Activated naive CD4-positive, alpha-beta T cell treated with anti-CD3 and anti-CD28 coated beads for 36 hours (primary cell): ENCODE data around the gene MPC1L. TPM values are rescaled to one million over a fixed set of nuclear protein-coding genes. Genes with fewer than 3 reads are reported as not detected.
A peak's percentile ranks its signal among the peaks of the same experiment; 100 is the strongest.
"Not testable (repeated sequence)": the region's sequence is repeated elsewhere in the genome, so short reads cannot be mapped to it uniquely, and the experiment has no call there.

Experiments
- CTCF ChIA-PET: fragments of 350-600 bp; sonication (Branson Sonifier 250); formaldehyde crosslinking; loops from one replicate; lab custom pipeline; 2021; ENCODE audit warnings: antibody characterized with exemption; lab: Charles Lee
- DNase-seq: peaks from one replicate; pipeline ENCODE4 v3.0.0-alpha.2; 2020
- H3K27ac Mint-ChIP-seq: one replicate; pipeline ENCODE4 v1.8.0; 2021; ENCODE audit warnings: mild to moderate bottlenecking, mixed read lengths
- H3K27me3 Mint-ChIP-seq: one replicate; pipeline ENCODE4 v1.8.0; 2021; ENCODE audit warnings: low read depth, mixed read lengths
- H3K36me3 Mint-ChIP-seq: one replicate; pipeline ENCODE4 v1.8.0; 2021; ENCODE audit warnings: low read depth, mixed read lengths
- H3K4me1 Mint-ChIP-seq: one replicate; pipeline ENCODE4 v1.8.0; 2021; ENCODE audit warnings: low read depth, mixed read lengths
- H3K4me3 Mint-ChIP-seq: one replicate; pipeline ENCODE4 v1.8.0; 2021; ENCODE audit warnings: mild to moderate bottlenecking, moderate library complexity, mixed read lengths
- H3K9me3 Mint-ChIP-seq: one replicate; pipeline ENCODE4 v1.8.0; 2021; ENCODE audit warnings: mixed read lengths
- intact Hi-C: fragments of 100-400 bp; cut with micrococcal nuclease; formaldehyde crosslinking; loops from one replicate; pipeline ENCODE4 v1.15.1; 2023
- total RNA-seq, 2 experiments: library from RNA; stranded (reverse); gene quantifications; one replicate each; pipeline ENCODE4 v1.2.3, GENCODE V29; 2021

Gene MPC1L
- total RNA-seq, 2 experiments from 2014 or later: not detected

GRCh38 chrX:40587623-40588022, 35.6 kb upstream of the MPC1L start:
- H3K4me1 Mint-ChIP-seq: peaks cover 50% of the 10 kb centered on the region
- CTCF ChIA-PET: interaction anchor here (0.7 to 1.1 kb wide), 2 partner anchors 14 to 207 kb away, joined by 3 read pairs; no protein-coding TSS in a partner anchor
- DNase-seq, H3K36me3 Mint-ChIP-seq, H3K9me3 Mint-ChIP-seq, H3K27ac Mint-ChIP-seq, H3K27me3 Mint-ChIP-seq, H3K4me3 Mint-ChIP-seq: not testable (repeated sequence)
- intact Hi-C loops: loop anchor here (10.0 kb wide), 2 partner anchors 287 to 527 kb away; no protein-coding TSS in a partner anchor

- H3K4me1 Mint-ChIP-seq: peaks cover 45% of the 10 kb centered on the region
- CTCF ChIA-PET: interaction anchor here (0.6 to 0.8 kb wide), 2 partner anchors 20 to 50 kb away, joined by 3 to 4 read pairs; no protein-coding TSS in a partner anchor
- not testable (repeated sequence) for H3K27me3 Mint-ChIP-seq, H3K4me3 Mint-ChIP-seq, H3K9me3 Mint-ChIP-seq
- H3K36me3 Mint-ChIP-seq: peaks cover 11% of the 10 kb centered on the region
- peak; percentile 41 for DNase-seq
- peak overlapping the region; percentile 61 for H3K27ac Mint-ChIP-seq
- intact Hi-C loops: loop anchor here (1.0 to 10.0 kb wide), 4 partner anchors 9 to 525 kb away; partner anchors contain the start of gene ATP6AP2
Observed at GRCh38 chrX:40589616-40590321, 33.5 kb upstream of the MPC1L start.

- peaks cover 11% of the 10 kb centered on the region for H3K36me3 Mint-ChIP-seq
- H3K27me3 Mint-ChIP-seq: no peaks in the 10 kb centered on the region
- intact Hi-C loops: no loop called here
- CTCF ChIA-PET: interaction anchor here (0.5 kb wide), 1 partner anchor 190 kb away, joined by 3 read pairs; no protein-coding TSS in a partner anchor
- H3K27ac Mint-ChIP-seq: peak overlapping the region; percentile 61
- DNase-seq: no peak
- no peaks in the 10 kb centered on the region for H3K9me3 Mint-ChIP-seq
- H3K4me1 Mint-ChIP-seq: no peaks in the 10 kb centered on the region
- no peak overlapping the region for H3K4me3 Mint-ChIP-seq
Observed at GRCh38 chrX:40603446-40603845, 19.8 kb upstream of the MPC1L start.

- no peaks in the 10 kb centered on the region for H3K4me1 Mint-ChIP-seq
- H3K27ac Mint-ChIP-seq: no peak overlapping the region
- intact Hi-C loops: no loop called here
- no peak for DNase-seq
- H3K4me3 Mint-ChIP-seq: no peak overlapping the region
- H3K27me3 Mint-ChIP-seq: no peaks in the 10 kb centered on the region
- H3K9me3 Mint-ChIP-seq: no peaks in the 10 kb centered on the region
- CTCF ChIA-PET: no interaction called here
- H3K36me3 Mint-ChIP-seq: peaks cover 2% of the 10 kb centered on the region
Observed at GRCh38 chrX:40607381-40607780, 15.8 kb upstream of the MPC1L start.

- no peak for DNase-seq
- CTCF ChIA-PET: interaction anchor here (0.6 kb wide), 1 partner anchor 225 kb away, joined by 3 read pairs; no protein-coding TSS in a partner anchor
- Mint-ChIP-seq H3K4me3 (no peak overlapping the region), H3K36me3 (no peaks in the 10 kb centered on the region), H3K9me3 (no peaks in the 10 kb centered on the region), H3K27me3 (no peaks in the 10 kb centered on the region), H3K27ac (no peak overlapping the region), H3K4me1 (no peaks in the 10 kb centered on the region)
- intact Hi-C loops: no loop called here
Observed at GRCh38 chrX:40612511-40612910, 10.7 kb upstream of the MPC1L start.

- Mint-ChIP-seq H3K4me1 (no peaks in the 10 kb centered on the region), H3K27me3 (no peaks in the 10 kb centered on the region), H3K4me3 (no peak overlapping the region), H3K36me3 (no peaks in the 10 kb centered on the region), H3K27ac (no peak overlapping the region), H3K9me3 (no peaks in the 10 kb centered on the region)
- DNase-seq: no peak
- CTCF ChIA-PET: no interaction called here
- intact Hi-C loops: no loop called here
Observed at GRCh38 chrX:40615976-40616375, 7.3 kb upstream of the MPC1L start.

GRCh38 chrX:40617566-40617965, 5.7 kb upstream of the MPC1L start:
- intact Hi-C loops: no loop called here
- H3K4me3 Mint-ChIP-seq: no peak overlapping the region
- no peaks in the 10 kb centered on the region for H3K9me3 Mint-ChIP-seq
- H3K27me3 Mint-ChIP-seq: no peaks in the 10 kb centered on the region
- H3K4me1 Mint-ChIP-seq: no peaks in the 10 kb centered on the region
- H3K36me3 Mint-ChIP-seq: no peaks in the 10 kb centered on the region
- H3K27ac Mint-ChIP-seq: peak overlapping the region; percentile 41
- DNase-seq: no peak
- CTCF ChIA-PET: interaction anchor here (0.8 to 1.0 kb wide), 2 partner anchors 32 to 48 kb away, joined by 3 to 4 read pairs; no protein-coding TSS in a partner anchor

GRCh38 chrX:40622479-40623138, 619 bp upstream of the MPC1L start:
- no peak for DNase-seq
- H3K4me3 Mint-ChIP-seq: no peak overlapping the region
- no peaks in the 10 kb centered on the region for H3K9me3 Mint-ChIP-seq
- no peaks in the 10 kb centered on the region for H3K36me3 Mint-ChIP-seq
- CTCF ChIA-PET: no interaction called here
- no peak overlapping the region for H3K27ac Mint-ChIP-seq
- no peaks in the 10 kb centered on the region for H3K27me3 Mint-ChIP-seq
- no peaks in the 10 kb centered on the region for H3K4me1 Mint-ChIP-seq
- intact Hi-C loops: no loop called here

GRCh38 chrX:40623665-40624064, 437 bp downstream of the MPC1L start:
- intact Hi-C loops: no loop called here
- CTCF ChIA-PET: no interaction called here
- Mint-ChIP-seq H3K9me3 (no peaks in the 10 kb centered on the region), H3K27ac (no peak overlapping the region), H3K4me3 (no peak overlapping the region), H3K36me3 (no peaks in the 10 kb centered on the region), H3K27me3 (no peaks in the 10 kb centered on the region), H3K4me1 (no peaks in the 10 kb centered on the region)
- DNase-seq: no peak

GRCh38 chrX:40625294-40625693, 2.1 kb downstream of the MPC1L start:
- Mint-ChIP-seq H3K27ac (no peak overlapping the region), H3K36me3 (no peaks in the 10 kb centered on the region), H3K4me1 (no peaks in the 10 kb centered on the region), H3K27me3 (no peaks in the 10 kb centered on the region), H3K9me3 (no peaks in the 10 kb centered on the region), H3K4me3 (no peak overlapping the region)
- CTCF ChIA-PET: no interaction called here
- intact Hi-C loops: no loop called here
- no peak for DNase-seq

GRCh38 chrX:40628506-40628905, 5.3 kb downstream of the MPC1L start:
- no peaks in the 10 kb centered on the region for H3K9me3 Mint-ChIP-seq
- H3K27ac Mint-ChIP-seq: no peak overlapping the region
- no peak overlapping the region for H3K4me3 Mint-ChIP-seq
- no peaks in the 10 kb centered on the region for H3K27me3 Mint-ChIP-seq
- CTCF ChIA-PET: no interaction called here
- intact Hi-C loops: no loop called here
- peaks cover 8% of the 10 kb centered on the region for H3K4me1 Mint-ChIP-seq
- no peak for DNase-seq
- H3K36me3 Mint-ChIP-seq: peaks cover 7% of the 10 kb centered on the region

GRCh38 chrX:40632199-40632598, 9.0 kb downstream of the MPC1L start:
- Mint-ChIP-seq H3K9me3 (no peaks in the 10 kb centered on the region), H3K27me3 (no peaks in the 10 kb centered on the region), H3K4me1 (peaks cover 15% of the 10 kb centered on the region), H3K27ac (no peak overlapping the region), H3K4me3 (no peak overlapping the region), H3K36me3 (peaks cover 21% of the 10 kb centered on the region)
- intact Hi-C loops: no loop called here
- CTCF ChIA-PET: interaction anchor here (1.6 kb wide), 1 partner anchor 88 kb away, joined by 5 read pairs; no protein-coding TSS in a partner anchor
- no peak for DNase-seq
